ENCODE results near the gene SPINT3. TPM values are rescaled to one million over a fixed set of nuclear protein-coding genes. Genes with fewer than 3 reads are reported as not detected.

Gene SPINT3
- total RNA-seq, 1 experiment from 2014 or later: not detected

- TF ChIP-seq ATF3 (IDR thresholded peaks at IDR 0.05) (no peak), ELF1 (IDR thresholded peaks at IDR 0.05; ENCODE audit: borderline replicate concordance, low read depth) (no peak), SP1 (IDR thresholded peaks at IDR 0.05; ENCODE audit: low read depth) (no peak), ZFX (IDR thresholded peaks at IDR 0.05) (no peak), CEBPB (IDR thresholded peaks at IDR 0.05; ENCODE audit: low read depth) (no peak)
Observed at GRCh38 chr20:45510242-45510862, 5.1 kb downstream of the SPINT3 start (continued).

- POLR2A ChIA-PET: no interaction called here
- Histone ChIP-seq H3K4me3 (replicated peaks in 1 of 2; ENCODE audit: low read depth in 1 of 2, low read length in 2 of 2) (no peak overlapping the region), H3K27me3 (ENCODE audit: insufficient read depth, low read length) (peaks cover 9% of the 10 kb centered on the region; the same call in 1 of the 2 replicates), H3K79me2 (ENCODE audit: insufficient read depth, low read length) (no peaks in the 10 kb centered on the region), H3K9me3 (ENCODE audit: control insufficient read depth in 1 of 2, insufficient read depth in 1 of 2, low read depth in 1 of 2, low read length in 2 of 2) (no peaks in the 10 kb centered on the region), H3K4me2 (ENCODE audit: low read length) (no peak overlapping the region), H3K4me1 (ENCODE audit: control insufficient read depth in 1 of 2, insufficient read depth in 2 of 2, low read length in 2 of 2) (peaks cover 0 to 19% of the 10 kb centered on the region in 2 experiments; a peak in 2 of 4 replicates), H3K9ac (ENCODE audit: low read length) (no peak overlapping the region), H4K20me1 (ENCODE audit: insufficient read depth) (no peaks in the 10 kb centered on the region), H3K27ac (ENCODE audit: low read depth, low read length) (no peak overlapping the region), H2AFZ (ENCODE audit: low read depth, low read length, poor library complexity, severe bottlenecking) (no peak overlapping the region), H3K36me3 (ENCODE audit: control insufficient read depth in 1 of 2, insufficient read depth in 2 of 2, low read length in 2 of 2) (no peaks in the 10 kb centered on the region), H3K9me2 (ENCODE audit: insufficient read depth) (no peaks in the 10 kb centered on the region)
- DNase-seq (ENCODE audit: low read depth, low spot score): no peak
- TF ChIP-seq CEBPB (IDR thresholded peaks at IDR 0.05; ENCODE audit: low read depth) (no peak), JUND (IDR thresholded peaks at IDR 0.05) (no peak), SIN3A (IDR thresholded peaks at IDR 0.05; ENCODE audit: low read depth) (no peak), MAX (IDR thresholded peaks at IDR 0.05) (no peak), EGR1 (IDR thresholded peaks at IDR 0.05; ENCODE audit: low read depth) (no peak), TCF7L2 (IDR thresholded peaks at IDR 0.05; ENCODE audit: borderline replicate concordance, extremely low read depth, insufficient read depth, insufficient read length) (no peak), POLR2AphosphoS5 (IDR thresholded peaks at IDR 0.05; ENCODE audit: low read depth, low read length) (no peak), SP1 (IDR thresholded peaks at IDR 0.05; ENCODE audit: low read depth) (no peak), POLR2A (IDR thresholded peaks at IDR 0.05; ENCODE audit: borderline replicate concordance, extremely low read depth, insufficient read depth, insufficient read length) (no peak), ZFX (IDR thresholded peaks at IDR 0.05) (no peak), FOSL1 (IDR thresholded peaks at IDR 0.05; ENCODE audit: low read depth) (no peak), ATF3 (IDR thresholded peaks at IDR 0.05) (no peak), EZH2 (IDR thresholded peaks at IDR 0.05) (no peak), SRF (IDR thresholded peaks at IDR 0.05; ENCODE audit: low read depth) (no peak), ELF1 (IDR thresholded peaks at IDR 0.05; ENCODE audit: borderline replicate concordance, low read depth) (no peak), CBX3 (IDR thresholded peaks at IDR 0.05; ENCODE audit: low read depth) (no peak), YY1 (IDR thresholded peaks at IDR 0.05; ENCODE audit: extremely low read depth, insufficient replicate concordance, low read depth, low read length) (no peak), ZBTB33 (IDR thresholded peaks at IDR 0.05; ENCODE audit: extremely low read depth, insufficient replicate concordance, low read length) (no peak), EZH2phosphoT487 (IDR thresholded peaks at IDR 0.05; ENCODE audit: borderline replicate concordance) (no peak)
- no peak for ATAC-seq
- CTCF ChIA-PET: no interaction called here
- RAD21 ChIA-PET (ENCODE audit: low non-redundant PET in 1 of 2, low total read pairs in 2 of 2, uncharacterized antibody in 2 of 2, unreplicated experiment in 2 of 2): no interaction called here
- no TSS peak for BruUV-seq (replicated peaks)
- intact Hi-C loops (cut with micrococcal nuclease): no loop called here
Observed at GRCh38 chr20:45509091-45509490, 6.3 kb downstream of the SPINT3 start.

Measured in HCT116 (cell line).